Testis (tissue), 3 donors: ENCODE data around the gene EAF1. TPM values are rescaled to one million over a fixed set of nuclear protein-coding genes. Genes with fewer than 3 reads are reported as not detected.

ENCODE experiments used
- DNase-seq: peaks from one replicate; pipeline ENCODE4 v3.0.0-alpha.2; 2019
- H3K27ac ChIP-seq, 2 donors: fragments of 200-600 bp; sonication (generic); one replicate each; pipeline ENCODE4 v1.5.1; 2019
- H3K27me3 ChIP-seq: fragments of 200-600 bp; sonication (generic); one replicate; pipeline ENCODE4 v1.5.1; 2019
- H3K36me3 ChIP-seq: fragments of 200-600 bp; sonication (generic); one replicate; pipeline ENCODE4 v1.5.1; 2017; ENCODE audit warnings: low read depth; ENCODE audit errors: missing control alignments
- H3K4me1 ChIP-seq: fragments of 200-600 bp; sonication (generic); one replicate; pipeline ENCODE4 v1.5.1; 2019
- H3K4me3 ChIP-seq, 2 donors: fragments of 200-600 bp; sonication (generic); one replicate each; pipeline ENCODE4 v1.5.1; 2017 to 2019
- H3K9me3 ChIP-seq: fragments of 200-600 bp; sonication (generic); one replicate; pipeline ENCODE4 v1.5.1; 2017
- CTCF ChIP-seq, 3 experiments: fragments of 450-650 bp in 2 of 3; fragments of 200-600 bp in 1 of 3; sonication (generic) in 1 of 3; IDR thresholded peaks; one replicate each; pipeline ENCODE4 v1.5.1; 2016 to 2019; ENCODE audit warnings: antibody characterized with exemption in 3 of 3, mild to moderate bottlenecking in 2 of 3, moderate library complexity in 1 of 3
- POLR2A ChIP-seq: fragments of 450-650 bp; IDR thresholded peaks from one replicate; pipeline ENCODE4 v1.6.1; 2017; ENCODE audit warnings: antibody characterized with exemption, mild to moderate bottlenecking, moderate library complexity
- WGBS, 2 donors: methylation state at CpG; one replicate each; pipeline ENCODE4 v1.1.5; 2018; 5-methylcytosine and 5-hydroxymethylcytosine counted together
- intact Hi-C: fragments of 100-400 bp; cut with DNase I; formaldehyde crosslinking; loops from one replicate; pipeline ENCODE4 v1.15.1; 2023; ENCODE audit warnings: low total_unique reads
- polyA plus RNA-seq: library from polyadenylated mRNA; stranded (reverse); fragments of 350-450 nt; fragmentation: Illumina TruSeq; extraction: RNeasy Lipid Tissue Mini Kit (QIAGEN cat#74804); gene quantifications from one replicate; pipeline ENCODE4 v1.2.3, GENCODE V29; 2014; ENCODE audit warnings: low read depth, low replicate concordance; ENCODE audit not compliant: insufficient read depth
- total RNA-seq, 2 donors: library from RNA; depleted of rRNA; stranded (reverse); fragments of >200 nt; gene quantifications; one replicate each; pipeline ENCODE4 v1.2.3, GENCODE V29; 2016

EAF1 gene
- total and polyA plus RNA-seq, 3 donors from 2014 or later: 25.5 to 33.4 (median 28.5) TPM

- TF ChIP-seq POLR2A: no peak
- TF ChIP-seq CTCF (IDR thresholded peaks at IDR 0.05): no peak
- WGBS, 2 donors: 72 to 74% methylated on average over 3 of the region's 3 CpGs
- no peaks in the 10 kb centered on the region for H3K36me3 ChIP-seq
- H3K4me3 ChIP-seq: no peak overlapping the region
- no peak overlapping the region for H3K27ac ChIP-seq
- no peak for DNase-seq
- intact Hi-C loops: no loop called here
- H3K9me3 ChIP-seq: no peaks in the 10 kb centered on the region
- no peaks in the 10 kb centered on the region for H3K27me3 ChIP-seq
- peaks cover 13% of the 10 kb centered on the region for H3K4me1 ChIP-seq
These were observed 3.9 kb downstream of the EAF1 start for GRCh38 chr3:15431256-15431837.

GRCh38 chr3:15433531-15433930, 6.1 kb downstream of the EAF1 start:
- Histone ChIP-seq H3K4me3 (no peak overlapping the region), H3K4me1 (peaks cover 5% of the 10 kb centered on the region), H3K9me3 (no peaks in the 10 kb centered on the region), H3K27ac (no peak overlapping the region), H3K36me3 (no peaks in the 10 kb centered on the region), H3K27me3 (no peaks in the 10 kb centered on the region)
- no peak for TF ChIP-seq POLR2A
- TF ChIP-seq CTCF (IDR thresholded peaks at IDR 0.05): no peak
- WGBS, 2 donors: 100% methylated on average over 1 of the region's 1 CpG
- no peak for DNase-seq
- intact Hi-C loops: no loop called here

GRCh38 chr3:15434756-15435155, 7.4 kb downstream of the EAF1 start:
- H3K9me3 ChIP-seq: no peaks in the 10 kb centered on the region
- no peaks in the 10 kb centered on the region for H3K27me3 ChIP-seq
- intact Hi-C loops: no loop called here
- no peaks in the 10 kb centered on the region for H3K36me3 ChIP-seq
- 91 to 95% methylated on average over 4 of the region's 4 CpGs for WGBS, 2 donors
- no peak overlapping the region for H3K27ac ChIP-seq
- DNase-seq: no peak
- TF ChIP-seq POLR2A (no peak), CTCF (IDR thresholded peaks at IDR 0.05) (no peak)
- H3K4me1 ChIP-seq: no peaks in the 10 kb centered on the region
- no peak overlapping the region for H3K4me3 ChIP-seq

GRCh38 chr3:15436246-15436645, 8.8 kb downstream of the EAF1 start:
- WGBS, 2 donors: 91 to 94% methylated on average over 5 to 6 of the region's 6 CpGs
- no peak for DNase-seq
- Histone ChIP-seq H3K27me3 (no peaks in the 10 kb centered on the region), H3K36me3 (no peaks in the 10 kb centered on the region), H3K4me3 (no peak overlapping the region), H3K4me1 (no peaks in the 10 kb centered on the region), H3K27ac (no peak overlapping the region), H3K9me3 (no peaks in the 10 kb centered on the region)
- TF ChIP-seq POLR2A: no peak
- no peak for TF ChIP-seq CTCF (IDR thresholded peaks at IDR 0.05)
- intact Hi-C loops: no loop called here

- WGBS, 2 donors: 94 to 97% methylated on average over 4 of the region's 4 CpGs
- no peak for DNase-seq
- TF ChIP-seq CTCF (IDR thresholded peaks at IDR 0.05) (no peak), POLR2A (no peak)
- no peak overlapping the region for H3K4me3 ChIP-seq
- no peaks in the 10 kb centered on the region for H3K9me3 ChIP-seq
- no peaks in the 10 kb centered on the region for H3K27me3 ChIP-seq
- no peaks in the 10 kb centered on the region for H3K4me1 ChIP-seq
- H3K27ac ChIP-seq: no peak overlapping the region
- intact Hi-C loops: no loop called here
- no peaks in the 10 kb centered on the region for H3K36me3 ChIP-seq
These were observed 11.6 kb downstream of the EAF1 start for GRCh38 chr3:15438983-15439382.
